GM06990 (cell line): ENCODE measurements around the gene CDH4.

Experiments used
- DNase-seq: peaks from one replicate; pipeline ENCODE4 v3.0.0-alpha.2; 2011; ENCODE audit not compliant: insufficient read length; ENCODE audit errors: extremely low read depth
- H3K27me3 ChIP-seq: replicated peaks from 2 replicates; pipeline ENCODE4 v1.6.0; 2011; ENCODE audit warnings: low read length; ENCODE audit not compliant: control insufficient read depth, insufficient read depth
- H3K36me3 ChIP-seq: 2 replicates; pipeline ENCODE4 v1.5.1; 2011; ENCODE audit warnings: low read length; ENCODE audit not compliant: control insufficient read depth, insufficient read depth
- H3K4me3 ChIP-seq: replicated peaks from 2 replicates; pipeline ENCODE4 v1.5.1; 2011; ENCODE audit warnings: low read depth, mild to moderate bottlenecking, control low read depth, low read length
- CTCF ChIP-seq: IDR thresholded peaks from 2 replicates; pipeline ENCODE4 v1.5.1; 2011; ENCODE audit warnings: low read length, control low read depth, mild to moderate bottlenecking, inconsistent platforms; ENCODE audit not compliant: insufficient read depth, poor library complexity, severe bottlenecking

Gene CDH4

GRCh38 chr20:61742097-61742825 lies 490.2 kb downstream of the CDH4 start:
- no peak for TF ChIP-seq CTCF
- H3K36me3 ChIP-seq: no peaks in the 10 kb centered on the region
- H3K4me3 ChIP-seq: no peak overlapping the region
- DNase-seq: no peak
- H3K27me3 ChIP-seq: no peaks in the 10 kb centered on the region

GRCh38 chr20:61743606-61744005 lies 491.5 kb downstream of the CDH4 start:
- TF ChIP-seq CTCF: no peak
- Histone ChIP-seq H3K36me3 (no peaks in the 10 kb centered on the region), H3K27me3 (no peaks in the 10 kb centered on the region), H3K4me3 (no peak overlapping the region)
- no peak for DNase-seq

- no peaks in the 10 kb centered on the region for H3K27me3 ChIP-seq
- no peaks in the 10 kb centered on the region for H3K36me3 ChIP-seq
- no peak for DNase-seq
- no peak overlapping the region for H3K4me3 ChIP-seq
- no peak for TF ChIP-seq CTCF
These were observed 492.8 kb downstream of the CDH4 start for GRCh38 chr20:61744691-61745396.

- no peak for DNase-seq
- Histone ChIP-seq H3K36me3 (no peaks in the 10 kb centered on the region), H3K27me3 (no peaks in the 10 kb centered on the region), H3K4me3 (no peak overlapping the region)
- no peak for TF ChIP-seq CTCF
These were observed 493.5 kb downstream of the CDH4 start for GRCh38 chr20:61745397-61746146.

GRCh38 chr20:61746147-61746646 lies 494.1 kb downstream of the CDH4 start:
- no peak for TF ChIP-seq CTCF
- no peak overlapping the region for H3K4me3 ChIP-seq
- no peaks in the 10 kb centered on the region for H3K36me3 ChIP-seq
- DNase-seq: no peak
- no peaks in the 10 kb centered on the region for H3K27me3 ChIP-seq
